Neural cell (in vitro differentiated cells): ENCODE results near the gene RAB18. TPM values are rescaled to one million over a fixed set of nuclear protein-coding genes. Genes with fewer than 3 reads are reported as not detected.

ENCODE experiments used
- H2AFZ ChIP-seq: fragments of 200-600, 300-800 bp; sonication (generic), shearing (Covaris generic); 2 replicates; pipeline ENCODE4 v1.6.0; 2014; ENCODE audit warnings: low read depth, mild to moderate bottlenecking, antibody characterized with exemption, low read length, moderate library complexity
- H3F3A ChIP-seq: fragments of 200-600 bp; shearing (Covaris generic); 2 replicates; pipeline ENCODE4 v1.6.1; 2016; ENCODE audit warnings: mild to moderate bottlenecking, moderate library complexity, mixed read lengths, antibody characterized with exemption, low read length; ENCODE audit not compliant: insufficient read depth, poor library complexity, severe bottlenecking
- H3K27ac ChIP-seq: fragments of 200-600, 300-800 bp; sonication (generic), shearing (Covaris generic); 2 replicates; pipeline ENCODE4 v1.5.1; 2014; ENCODE audit warnings: mild to moderate bottlenecking, low read length, moderate library complexity
- H3K27me3 ChIP-seq: fragments of 300-800, 200-600 bp; sonication (generic), shearing (Covaris generic); 2 replicates; pipeline ENCODE4 v1.6.0; 2014; ENCODE audit warnings: mild to moderate bottlenecking, low read depth, low read length, moderate library complexity; ENCODE audit not compliant: insufficient read depth
- H3K36me3 ChIP-seq: fragments of 300-800, 200-600 bp; sonication (generic), shearing (Covaris generic); 2 replicates; pipeline ENCODE4 v1.5.1; 2014; ENCODE audit warnings: mild to moderate bottlenecking, antibody characterized with exemption, low read length, moderate library complexity; ENCODE audit not compliant: insufficient read depth
- H3K4me2 ChIP-seq: fragments of 300-800, 200-600 bp; sonication (generic), shearing (Covaris generic); 2 replicates; pipeline ENCODE4 v1.6.0; 2014; ENCODE audit warnings: mild to moderate bottlenecking, low read length
- H3K4me3 ChIP-seq: fragments of 300-800, 200-600 bp; sonication (generic), shearing (Covaris generic); 2 replicates; pipeline ENCODE4 v1.5.1; 2014; ENCODE audit warnings: mild to moderate bottlenecking, low read length, moderate library complexity
- H3K79me2 ChIP-seq: fragments of 200-600 bp; shearing (Covaris generic); replicated peaks from 2 replicates; pipeline ENCODE4 v1.6.0; 2014; ENCODE audit warnings: mild to moderate bottlenecking, low read length, moderate library complexity; ENCODE audit not compliant: insufficient read depth
- H3K9ac ChIP-seq: fragments of 300-800, 200-600 bp; sonication (generic), shearing (Covaris generic); 2 replicates; pipeline ENCODE4 v1.6.1; 2016; ENCODE audit warnings: mild to moderate bottlenecking, low read length, mixed read lengths
- H3K9me2 ChIP-seq: fragments of 200-600 bp; shearing (Covaris generic); 2 replicates; pipeline ENCODE4 v1.6.1; 2016; ENCODE audit warnings: mild to moderate bottlenecking, low read length, mixed read lengths; ENCODE audit not compliant: insufficient read depth
- H3K9me3 ChIP-seq: fragments of 200-600, 300-800 bp; sonication (generic), shearing (Covaris generic); 2 replicates; pipeline ENCODE4 v1.6.1; 2016; ENCODE audit warnings: mild to moderate bottlenecking, mixed run types, low read length, moderate library complexity, mixed read lengths
- H4K20me1 ChIP-seq: fragments of 200-600 bp; shearing (Covaris generic); 2 replicates; pipeline ENCODE4 v1.6.1; 2016; ENCODE audit warnings: mild to moderate bottlenecking, mixed run types; ENCODE audit not compliant: insufficient read depth
- EP300 ChIP-seq: fragments of 450-650 bp; conservative IDR thresholded peaks from 2 replicates; pipeline ENCODE4 v1.6.1; 2014; ENCODE audit warnings: antibody characterized with exemption, mild to moderate bottlenecking, moderate library complexity; ENCODE audit not compliant: poor library complexity, severe bottlenecking
- EZH2 ChIP-seq: fragments of 200-600, 300-800 bp; shearing (Covaris generic), sonication (generic); IDR thresholded peaks from 2 replicates; pipeline ENCODE4 v1.6.1; 2014; ENCODE audit warnings: antibody characterized with exemption, low read length, borderline replicate concordance, mild to moderate bottlenecking; ENCODE audit not compliant: insufficient read depth, poor library complexity, severe bottlenecking
- MXI1 ChIP-seq: fragments of 450-650 bp; conservative IDR thresholded peaks from 2 replicates; pipeline ENCODE4 v1.6.1; 2014; ENCODE audit warnings: antibody characterized with exemption, mild to moderate bottlenecking; ENCODE audit not compliant: poor library complexity, severe bottlenecking
- POLR2AphosphoS5 ChIP-seq: IDR thresholded peaks from 2 replicates; pipeline ENCODE4 v1.6.1; 2012
- RAD21 ChIP-seq: fragments of 450-650 bp; conservative IDR thresholded peaks from 2 replicates; pipeline ENCODE4 v1.6.1; 2014; ENCODE audit warnings: antibody characterized with exemption, mild to moderate bottlenecking, moderate library complexity
- SMC3 ChIP-seq: fragments of 450-650 bp; conservative IDR thresholded peaks from 2 replicates; pipeline ENCODE4 v1.6.1; 2014; ENCODE audit warnings: antibody characterized with exemption, mild to moderate bottlenecking, moderate library complexity; ENCODE audit not compliant: poor library complexity
- TAF1 ChIP-seq: IDR thresholded peaks from 2 replicates; pipeline ENCODE4 v1.6.1; 2012; ENCODE audit warnings: low read depth
- polyA plus RNA-seq: library from polyadenylated mRNA; depleted of rRNA; stranded (reverse); fragments of >200 nt; gene quantifications from 2 replicates; pipeline ENCODE4 v1.2.3, GENCODE V29; 2014
- TF ChIP-seq, protein P1 (sequence below): fragments of 450-650 bp; IDR thresholded peaks from 2 replicates; pipeline ENCODE4 v1.5.1; 2014; ENCODE audit warnings: antibody characterized with exemption, mild to moderate bottlenecking, moderate library complexity; ENCODE audit not compliant: poor library complexity, severe bottlenecking
- TF ChIP-seq, protein P2 (sequence below): IDR thresholded peaks from 2 replicates; pipeline ENCODE4 v1.6.1; 2012; ENCODE audit warnings: borderline replicate concordance

RAB18 gene
- polyA plus RNA-seq, 1 donor from 2014 or later = 122 TPM

DNA sequence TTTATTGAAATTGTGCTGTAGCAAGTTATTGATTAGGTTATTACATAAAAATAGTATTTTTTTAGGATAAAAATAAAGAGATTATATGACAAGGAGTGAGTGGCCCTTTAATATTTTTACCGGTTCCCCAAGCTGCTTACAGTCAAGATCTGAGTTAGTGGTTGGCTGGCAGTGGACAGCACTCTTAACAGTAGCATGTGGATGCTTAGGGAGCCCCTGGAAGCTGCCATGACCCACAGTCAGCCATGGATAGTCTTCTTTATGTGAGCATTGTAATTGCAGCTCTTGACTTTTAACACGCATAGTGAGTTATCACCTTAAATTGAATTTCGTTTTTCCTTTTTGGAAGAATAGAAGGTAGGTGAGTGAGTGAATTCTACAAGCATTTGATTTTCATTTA, 22.1 kb downstream of the RAB18 start:
- TF ChIP-seq POLR2AphosphoS5 = no peak
- no peak for TF ChIP-seq EZH2
- TF ChIP-seq RAD21 = no peak
- Histone ChIP-seq H3K36me3 (no peaks in the 10 kb centered on the region), H3F3A (no peaks in the 10 kb centered on the region), H3K9ac (no peak overlapping the region), H3K9me3 (no peaks in the 10 kb centered on the region), H3K4me2 (no peak overlapping the region), H3K27me3 (no peaks in the 10 kb centered on the region), H2AFZ (no peak overlapping the region), H3K4me3 (no peak overlapping the region), H3K79me2 (peaks cover 9% of the 10 kb centered on the region), H4K20me1 (no peaks in the 10 kb centered on the region), H3K9me2 (no peaks in the 10 kb centered on the region), H3K27ac (no peak overlapping the region)

DNA sequence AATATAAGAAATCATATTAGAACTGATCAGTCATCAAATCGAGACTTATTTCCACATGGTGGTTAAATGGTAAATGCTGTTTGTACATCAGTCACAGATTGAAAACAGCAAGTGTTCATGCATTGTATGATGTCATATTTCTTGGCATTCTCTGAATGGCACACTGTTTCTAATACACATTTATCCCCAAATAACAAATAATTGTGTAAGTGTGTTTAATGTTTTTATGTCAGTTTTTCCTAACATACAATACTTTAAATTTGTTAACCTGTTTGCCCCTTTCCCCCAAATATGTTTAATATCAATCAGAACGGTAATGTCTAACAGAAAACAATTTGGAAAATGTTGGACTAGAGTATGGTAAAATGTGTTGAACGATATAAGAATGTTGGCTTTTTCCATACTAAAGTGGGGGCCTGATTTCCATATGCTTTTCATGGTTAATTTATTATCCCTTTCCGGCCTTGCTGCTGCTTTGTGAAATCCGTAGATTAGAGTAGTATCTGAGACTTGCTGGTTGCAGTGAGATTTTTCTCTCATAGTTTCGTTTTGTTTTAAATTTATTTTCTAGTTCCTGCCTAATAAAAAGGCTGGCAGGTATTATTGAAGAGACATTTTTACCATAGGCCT, 23.7 kb downstream of the RAB18 start:
- Histone ChIP-seq H3K4me2 (no peak overlapping the region), H2AFZ (no peak overlapping the region), H3K4me3 (no peak overlapping the region), H3K27me3 (no peaks in the 10 kb centered on the region), H3K27ac (no peak overlapping the region), H3K9ac (no peak overlapping the region), H3K9me2 (no peaks in the 10 kb centered on the region), H3K36me3 (no peaks in the 10 kb centered on the region), H3K79me2 (peaks cover 4% of the 10 kb centered on the region), H3K9me3 (no peaks in the 10 kb centered on the region), H4K20me1 (no peaks in the 10 kb centered on the region), H3F3A (no peaks in the 10 kb centered on the region)
- no peak for TF ChIP-seq RAD21
- no peak for TF ChIP-seq EP300
- TF ChIP-seq EZH2 = no peak
- no peak for TF ChIP-seq MXI1
- TF ChIP-seq, protein P1, sequence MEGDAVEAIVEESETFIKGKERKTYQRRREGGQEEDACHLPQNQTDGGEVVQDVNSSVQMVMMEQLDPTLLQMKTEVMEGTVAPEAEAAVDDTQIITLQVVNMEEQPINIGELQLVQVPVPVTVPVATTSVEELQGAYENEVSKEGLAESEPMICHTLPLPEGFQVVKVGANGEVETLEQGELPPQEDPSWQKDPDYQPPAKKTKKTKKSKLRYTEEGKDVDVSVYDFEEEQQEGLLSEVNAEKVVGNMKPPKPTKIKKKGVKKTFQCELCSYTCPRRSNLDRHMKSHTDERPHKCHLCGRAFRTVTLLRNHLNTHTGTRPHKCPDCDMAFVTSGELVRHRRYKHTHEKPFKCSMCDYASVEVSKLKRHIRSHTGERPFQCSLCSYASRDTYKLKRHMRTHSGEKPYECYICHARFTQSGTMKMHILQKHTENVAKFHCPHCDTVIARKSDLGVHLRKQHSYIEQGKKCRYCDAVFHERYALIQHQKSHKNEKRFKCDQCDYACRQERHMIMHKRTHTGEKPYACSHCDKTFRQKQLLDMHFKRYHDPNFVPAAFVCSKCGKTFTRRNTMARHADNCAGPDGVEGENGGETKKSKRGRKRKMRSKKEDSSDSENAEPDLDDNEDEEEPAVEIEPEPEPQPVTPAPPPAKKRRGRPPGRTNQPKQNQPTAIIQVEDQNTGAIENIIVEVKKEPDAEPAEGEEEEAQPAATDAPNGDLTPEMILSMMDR = no peak
- TF ChIP-seq SMC3 = no peak
- no peak for TF ChIP-seq POLR2AphosphoS5
- TF ChIP-seq TAF1 = no peak
- TF ChIP-seq, protein P2, sequence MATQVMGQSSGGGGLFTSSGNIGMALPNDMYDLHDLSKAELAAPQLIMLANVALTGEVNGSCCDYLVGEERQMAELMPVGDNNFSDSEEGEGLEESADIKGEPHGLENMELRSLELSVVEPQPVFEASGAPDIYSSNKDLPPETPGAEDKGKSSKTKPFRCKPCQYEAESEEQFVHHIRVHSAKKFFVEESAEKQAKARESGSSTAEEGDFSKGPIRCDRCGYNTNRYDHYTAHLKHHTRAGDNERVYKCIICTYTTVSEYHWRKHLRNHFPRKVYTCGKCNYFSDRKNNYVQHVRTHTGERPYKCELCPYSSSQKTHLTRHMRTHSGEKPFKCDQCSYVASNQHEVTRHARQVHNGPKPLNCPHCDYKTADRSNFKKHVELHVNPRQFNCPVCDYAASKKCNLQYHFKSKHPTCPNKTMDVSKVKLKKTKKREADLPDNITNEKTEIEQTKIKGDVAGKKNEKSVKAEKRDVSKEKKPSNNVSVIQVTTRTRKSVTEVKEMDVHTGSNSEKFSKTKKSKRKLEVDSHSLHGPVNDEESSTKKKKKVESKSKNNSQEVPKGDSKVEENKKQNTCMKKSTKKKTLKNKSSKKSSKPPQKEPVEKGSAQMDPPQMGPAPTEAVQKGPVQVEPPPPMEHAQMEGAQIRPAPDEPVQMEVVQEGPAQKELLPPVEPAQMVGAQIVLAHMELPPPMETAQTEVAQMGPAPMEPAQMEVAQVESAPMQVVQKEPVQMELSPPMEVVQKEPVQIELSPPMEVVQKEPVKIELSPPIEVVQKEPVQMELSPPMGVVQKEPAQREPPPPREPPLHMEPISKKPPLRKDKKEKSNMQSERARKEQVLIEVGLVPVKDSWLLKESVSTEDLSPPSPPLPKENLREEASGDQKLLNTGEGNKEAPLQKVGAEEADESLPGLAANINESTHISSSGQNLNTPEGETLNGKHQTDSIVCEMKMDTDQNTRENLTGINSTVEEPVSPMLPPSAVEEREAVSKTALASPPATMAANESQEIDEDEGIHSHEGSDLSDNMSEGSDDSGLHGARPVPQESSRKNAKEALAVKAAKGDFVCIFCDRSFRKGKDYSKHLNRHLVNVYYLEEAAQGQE = no peak
